ENCODE data around the gene FARP1.

FARP1 gene

GRCh38 chr13:98419786-98420553 is 277.1 kb downstream of the FARP1 start:
- TF ChIP-seq CTCF (IDR thresholded peaks at IDR 0.05; ENCODE audit: borderline replicate concordance, insufficient read depth, low read depth, low read length): no peak
- H3K4me3 ChIP-seq (ENCODE audit: low read depth, low read length): no peak overlapping the region

GRCh38 chr13:98420554-98421175 is 277.8 kb downstream of the FARP1 start:
- no peak overlapping the region for H3K4me3 ChIP-seq (ENCODE audit: low read depth, low read length)
- no peak for TF ChIP-seq CTCF (IDR thresholded peaks at IDR 0.05; ENCODE audit: borderline replicate concordance, insufficient read depth, low read depth, low read length)

GRCh38 chr13:98422046-98422445 is 279.2 kb downstream of the FARP1 start:
- H3K4me3 ChIP-seq (ENCODE audit: low read depth, low read length): no peak overlapping the region

GRCh38 chr13:98423417-98423816 is 280.5 kb downstream of the FARP1 start:
- no peak for TF ChIP-seq CTCF (IDR thresholded peaks at IDR 0.05; ENCODE audit: borderline replicate concordance, insufficient read depth, low read depth, low read length)
- no peak overlapping the region for H3K4me3 ChIP-seq (ENCODE audit: low read depth, low read length)

More at GRCh38 chr13:98422046-98422445, 279.2 kb downstream of the FARP1 start:
- TF ChIP-seq CTCF (IDR thresholded peaks at IDR 0.05; ENCODE audit: borderline replicate concordance, insufficient read depth, low read depth, low read length): no peak

GRCh38 chr13:98427331-98427995 is 284.6 kb downstream of the FARP1 start:
- H3K4me3 ChIP-seq (ENCODE audit: low read depth, low read length): no peak overlapping the region
- TF ChIP-seq CTCF (IDR thresholded peaks at IDR 0.05; ENCODE audit: borderline replicate concordance, insufficient read depth, low read depth, low read length): no peak

GRCh38 chr13:98428256-98428966 is 285.5 kb downstream of the FARP1 start:
- TF ChIP-seq CTCF (IDR thresholded peaks at IDR 0.05; ENCODE audit: borderline replicate concordance, insufficient read depth, low read depth, low read length): no peak
- H3K4me3 ChIP-seq (ENCODE audit: low read depth, low read length): no peak overlapping the region

Data from GM12875 (cell line).